HUDEP-2 (cell line): ENCODE results near the gene ARHGAP45.
"Not testable (repeated sequence)": the region's sequence is repeated elsewhere in the genome, so short reads cannot be mapped to it uniquely, and the experiment has no call there.

Source experiments
- DNase-seq, 76 experiments: peaks; one replicate each; lab custom pipeline; 2025; ENCODE audit not compliant: unreplicated experiment in 76 of 76; lab: John Stamatoyannopoulos, UW

Gene ARHGAP45

GRCh38 chr19:1113030-1113985 is 46.3 kb downstream of the ARHGAP45 start:
- peak in 74 of 76 experiments; percentile 38 to 99 (median 94) for DNase-seq

GRCh38 chr19:1113986-1114483 is 47.1 kb downstream of the ARHGAP45 start:
- DNase-seq, result no peak

- not testable (repeated sequence) for DNase-seq
These were observed 47.8 kb downstream of the ARHGAP45 start for GRCh38 chr19:1114728-1115127.

- no peak for DNase-seq
These were observed 48.9 kb downstream of the ARHGAP45 start for GRCh38 chr19:1115646-1116420.

GRCh38 chr19:1116726-1117581 is 50.0 kb downstream of the ARHGAP45 start:
- no peak for DNase-seq

- DNase-seq, result no peak
These were observed 50.7 kb downstream of the ARHGAP45 start for GRCh38 chr19:1117654-1118053.

GRCh38 chr19:1118999-1119398 is 52.0 kb downstream of the ARHGAP45 start:
- no peak for DNase-seq

- no peak for DNase-seq
These were observed 52.7 kb downstream of the ARHGAP45 start for GRCh38 chr19:1119475-1120217.

GRCh38 chr19:1121395-1121794 is 54.4 kb downstream of the ARHGAP45 start:
- no peak for DNase-seq

GRCh38 chr19:1122021-1122971 is 55.3 kb downstream of the ARHGAP45 start:
- no peak for DNase-seq

GRCh38 chr19:1122972-1123363 is 56.0 kb downstream of the ARHGAP45 start:
- peak in 71 of 76 experiments; percentile 26 to 97 (median 86) for DNase-seq

GRCh38 chr19:1123381-1123780 is 56.4 kb downstream of the ARHGAP45 start:
- DNase-seq, result no peak

- no peak for DNase-seq
These were observed 57.1 kb downstream of the ARHGAP45 start for GRCh38 chr19:1123885-1124677.

GRCh38 chr19:1125601-1126467 is 58.9 kb downstream of the ARHGAP45 start:
- DNase-seq, result no peak

- no peak for DNase-seq
These were observed 60.2 kb downstream of the ARHGAP45 start for GRCh38 chr19:1126984-1127760.

- peak in 35 of 76 experiments; percentile 4 to 62 (median 35) for DNase-seq
These were observed 61.1 kb downstream of the ARHGAP45 start for GRCh38 chr19:1128106-1128505.
